ENCODE data around the gene HNF1B.

The HNF1B gene

DNA sequence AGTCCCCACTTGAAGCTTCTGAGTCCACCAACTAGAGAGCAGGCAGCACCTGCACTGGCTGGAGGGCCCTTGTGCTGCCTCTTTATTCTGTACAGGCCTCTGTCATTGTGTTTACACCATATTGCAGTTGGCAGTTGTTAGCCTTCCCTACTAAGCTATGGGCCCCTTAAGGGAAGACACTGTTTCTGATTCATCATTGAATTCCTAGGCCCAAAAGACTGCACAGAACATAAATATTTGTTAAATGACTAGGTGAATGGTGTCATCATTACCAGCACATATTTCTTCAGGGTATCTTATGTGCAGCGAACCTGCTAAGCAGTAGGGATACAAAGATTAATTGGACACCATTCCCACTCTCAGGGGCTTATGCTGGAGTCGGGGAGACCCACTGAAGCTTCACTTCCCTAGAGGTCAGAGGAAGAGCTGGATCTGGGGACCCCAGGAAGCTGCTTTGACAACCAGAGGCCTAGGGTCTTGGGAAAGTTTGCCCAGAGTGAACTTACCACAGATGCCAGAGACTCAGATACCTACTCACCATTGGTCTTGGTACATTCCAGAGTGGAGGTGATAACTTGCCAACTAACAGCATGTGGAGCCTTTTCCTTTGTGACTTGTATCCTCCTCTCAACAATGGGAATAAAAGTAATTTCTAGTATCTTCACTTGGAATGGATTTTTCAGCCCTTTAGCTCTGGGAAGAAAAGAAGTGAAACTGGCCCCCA is 72.9 kb downstream of the HNF1B start:
- DNase-seq (ENCODE audit: low read depth), result peak; percentile 94

DNA sequence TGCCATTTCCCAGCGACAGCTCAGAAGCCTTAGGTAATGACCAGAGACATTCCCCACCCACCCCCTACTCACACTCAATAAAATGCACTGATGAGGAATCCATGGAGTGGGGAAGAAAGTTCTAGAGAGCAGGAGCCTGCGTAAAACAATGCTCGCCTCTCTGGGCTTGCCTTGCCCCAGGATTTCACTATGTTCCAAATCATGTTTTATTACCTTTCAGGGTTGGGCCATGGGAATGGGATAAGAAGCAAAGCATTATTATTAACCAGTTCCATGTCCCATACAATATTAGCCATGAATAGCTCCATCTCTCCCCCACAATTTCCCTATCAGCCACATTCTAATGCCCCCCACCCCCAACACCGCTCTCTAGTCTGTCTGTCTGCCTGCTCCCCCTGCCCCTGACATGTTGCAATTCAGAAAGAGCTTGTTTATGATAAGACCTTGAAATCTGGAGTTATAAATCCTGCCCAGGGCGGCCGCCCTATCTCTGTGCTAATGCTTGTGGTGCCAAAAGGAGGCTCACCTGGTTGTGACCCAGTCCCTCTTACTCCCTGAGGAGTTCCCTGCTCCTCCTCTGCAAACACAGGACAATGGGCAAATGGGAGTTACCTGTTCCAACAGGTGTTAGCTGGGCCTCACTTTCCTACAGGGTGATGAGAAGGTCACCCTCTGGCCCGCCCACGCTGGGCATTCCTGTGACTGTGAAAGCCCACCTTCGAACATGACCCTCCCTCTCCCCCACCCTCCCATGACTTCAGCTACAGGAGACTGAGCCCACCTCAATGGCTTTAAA is 73.6 kb downstream of the HNF1B start:
- no peak for DNase-seq (ENCODE audit: low read depth)

DNA sequence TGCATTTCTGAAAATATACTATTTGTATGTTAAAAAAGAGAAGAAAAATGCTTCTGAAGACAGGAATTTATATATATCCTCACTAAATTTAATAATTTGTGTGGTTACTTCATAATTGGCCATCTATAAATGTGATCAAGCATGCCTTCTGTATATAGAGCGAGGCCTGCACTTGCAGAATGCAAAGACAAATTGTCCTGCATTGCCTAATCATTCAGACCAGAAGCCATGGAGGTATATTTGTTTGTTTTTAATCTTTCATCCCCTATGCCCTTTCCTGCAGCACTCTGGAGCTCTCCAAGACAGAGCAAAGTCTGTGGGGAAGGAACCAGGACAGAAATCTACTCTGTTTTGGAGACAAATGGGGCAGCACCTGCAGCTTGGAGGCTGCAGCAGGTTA is 77.8 kb downstream of the HNF1B start:
- no peak for DNase-seq (ENCODE audit: low read depth)

DNA sequence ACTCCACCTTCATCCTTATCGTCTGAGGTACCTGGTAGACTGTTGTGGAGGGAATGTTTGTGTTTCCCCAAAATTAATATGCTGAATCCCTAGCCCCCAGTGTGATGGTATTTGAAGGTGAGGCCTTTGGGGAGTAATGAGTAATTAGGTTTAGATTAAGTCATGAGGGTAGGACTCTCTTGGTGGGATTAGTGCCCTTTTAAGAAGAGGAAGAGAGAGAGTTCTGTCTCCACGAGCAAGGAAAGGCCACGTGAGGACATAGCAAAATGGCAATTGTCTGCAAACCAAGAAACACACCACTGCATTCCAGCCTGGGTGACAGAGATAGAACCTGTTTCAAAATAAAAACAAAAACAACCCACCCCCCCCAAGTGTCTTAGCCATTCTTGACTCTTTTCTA is 80.6 kb downstream of the HNF1B start:
- no peak for DNase-seq (ENCODE audit: low read depth)

DNA sequence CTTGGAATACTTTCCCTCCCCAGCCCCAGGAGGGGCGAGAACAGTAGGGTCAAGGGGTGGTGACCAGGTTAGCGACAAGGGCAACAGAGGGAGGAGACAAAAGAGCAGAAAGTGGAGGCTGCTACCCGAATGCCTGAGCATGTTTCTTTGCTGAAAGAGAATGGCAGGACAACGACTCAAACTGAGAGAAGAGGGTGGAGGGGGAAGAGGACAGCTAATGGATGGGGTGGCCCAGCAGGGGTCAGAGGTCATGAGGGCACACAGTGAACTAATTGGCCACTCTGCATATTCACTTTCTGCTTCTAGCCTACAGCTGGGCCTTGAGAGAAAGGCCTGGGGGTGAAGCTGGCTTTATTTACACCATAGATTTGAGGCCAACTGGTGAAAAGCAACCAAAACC is 82.5 kb downstream of the HNF1B start:
- DNase-seq (ENCODE audit: low read depth), result no peak

DNA sequence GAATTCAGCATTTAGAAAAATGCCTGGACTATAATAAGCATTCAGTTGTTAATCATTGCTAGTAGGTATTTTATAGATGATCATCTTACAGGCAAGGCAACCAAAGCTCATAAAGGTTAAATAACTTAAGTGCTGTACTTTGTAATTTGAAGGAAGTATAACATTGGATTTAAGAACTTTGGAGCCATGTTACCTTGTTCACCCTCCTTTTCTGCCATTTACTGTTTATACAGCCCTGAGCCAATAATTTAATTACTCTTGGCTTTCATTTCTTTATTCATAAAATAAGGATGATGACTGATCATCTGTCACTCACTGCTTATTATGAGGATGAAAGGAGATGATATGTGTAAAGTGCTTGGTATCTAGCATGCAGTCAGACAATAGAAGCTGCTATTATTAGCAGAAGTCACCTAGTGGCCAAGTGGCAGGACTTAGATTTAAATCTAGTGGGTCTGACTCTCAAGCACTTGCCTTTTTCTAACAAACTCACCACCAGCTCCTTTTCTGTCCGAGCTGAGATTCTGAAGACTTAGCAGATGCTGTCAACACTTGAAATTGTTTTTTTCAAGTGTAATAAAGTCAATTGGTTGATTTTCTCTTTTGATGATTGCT is 83.4 kb downstream of the HNF1B start:
- no peak for DNase-seq (ENCODE audit: low read depth)

DNA sequence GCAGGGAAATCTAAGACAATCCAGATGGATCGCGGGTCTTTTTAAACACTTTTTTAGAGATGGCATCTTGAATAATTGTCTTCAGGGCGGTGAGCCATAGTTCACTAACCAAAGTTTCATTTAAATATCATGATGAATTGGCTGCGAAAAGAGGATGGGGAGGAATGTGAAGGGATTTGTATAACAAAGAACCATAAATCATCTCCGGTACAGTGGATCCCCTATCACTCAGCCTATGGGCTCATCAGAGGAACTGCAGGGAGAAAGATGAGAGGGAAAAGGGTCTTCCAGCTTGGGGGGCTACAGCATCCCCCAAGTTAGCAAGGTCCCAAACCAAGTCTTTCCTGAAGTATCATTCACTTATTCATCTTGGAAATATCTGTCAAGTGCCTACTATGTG is 84.9 kb downstream of the HNF1B start:
- DNase-seq (ENCODE audit: low read depth), result no peak

DNA sequence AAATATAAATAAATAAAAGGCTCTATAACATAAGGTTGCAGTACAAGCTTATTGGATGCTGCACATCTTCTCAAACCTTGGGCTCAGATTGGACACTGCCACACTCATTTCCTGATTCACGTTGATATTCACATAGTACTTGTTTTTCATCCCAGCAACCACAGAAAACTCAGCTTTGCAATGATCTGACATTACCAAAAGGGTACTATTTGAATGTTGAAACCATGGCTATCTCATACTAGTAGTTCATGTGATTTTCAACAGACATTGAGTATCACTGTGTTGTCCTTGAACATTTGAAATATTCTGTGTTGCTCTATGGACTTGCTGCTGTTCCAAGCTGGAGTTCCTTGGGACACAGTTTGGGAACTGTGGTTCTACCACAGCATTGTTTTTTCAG is 87.7 kb downstream of the HNF1B start:
- DNase-seq (ENCODE audit: low read depth), result no peak

DNA sequence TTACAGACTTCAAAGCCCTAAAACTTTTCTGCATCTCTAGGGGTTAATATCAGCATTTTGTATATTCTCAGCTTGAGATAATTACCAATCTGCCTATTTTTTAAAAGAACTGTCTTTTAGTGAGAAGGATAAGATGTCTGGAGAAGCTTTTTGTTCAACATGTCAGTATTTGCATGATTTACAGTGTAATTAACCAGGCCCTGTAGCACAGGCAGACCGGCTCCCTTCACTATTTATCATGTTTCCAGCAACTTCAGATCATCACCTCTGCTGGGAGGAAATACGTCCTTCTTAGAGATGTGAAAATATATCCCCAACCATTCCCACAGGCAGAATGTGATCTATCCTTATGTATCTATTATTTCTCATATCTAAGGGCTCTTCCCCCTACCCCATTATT is 93.0 kb downstream of the HNF1B start:
- DNase-seq (ENCODE audit: low read depth), result no peak

DNA sequence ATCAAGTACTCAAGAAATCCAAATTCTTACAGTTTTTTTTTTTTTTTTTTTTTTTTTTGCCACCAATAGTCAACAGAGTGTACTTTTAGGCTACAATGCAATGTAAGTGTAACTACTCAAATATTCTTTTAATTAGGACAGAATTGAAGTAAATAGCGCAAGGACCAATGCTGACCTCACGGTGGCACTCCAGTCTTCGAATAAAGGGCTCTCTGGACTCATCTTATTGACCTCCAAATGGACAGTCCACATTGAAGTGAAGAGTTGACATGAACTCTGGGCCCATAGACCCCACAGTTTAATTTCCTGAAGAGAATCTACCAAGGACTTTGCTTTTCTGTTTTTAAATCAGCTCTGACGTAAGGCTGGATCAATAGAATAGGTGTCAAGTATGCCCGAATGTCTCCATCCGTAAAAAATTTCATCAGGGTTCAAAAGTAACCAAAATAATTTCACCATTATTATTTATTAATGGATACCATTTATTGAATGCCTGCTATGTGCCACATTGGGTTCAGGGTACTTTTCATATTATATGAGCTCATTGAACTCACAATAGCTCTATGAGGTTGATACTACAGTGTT is 94.3 kb downstream of the HNF1B start:
- no peak for DNase-seq (ENCODE audit: low read depth)

DNA sequence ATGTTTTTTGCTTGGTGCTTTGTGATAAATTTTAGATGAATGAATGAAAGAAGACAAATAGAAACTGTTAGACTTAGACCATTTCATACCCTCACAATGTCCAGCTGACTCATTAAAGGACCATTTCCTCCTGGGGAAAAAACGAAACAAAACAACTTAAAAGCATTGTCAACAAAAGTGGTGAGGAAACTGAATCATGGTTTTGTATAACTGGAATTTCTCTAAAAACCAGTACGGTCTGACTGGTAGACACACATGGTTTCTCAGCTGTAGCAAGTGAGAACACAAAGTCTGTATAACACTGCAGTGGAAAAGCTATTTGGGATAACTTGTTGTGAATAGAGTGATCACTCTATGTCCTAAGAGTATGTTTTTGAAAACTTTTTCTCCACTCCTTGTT is 96.3 kb downstream of the HNF1B start:
- no peak for DNase-seq (ENCODE audit: low read depth)

DNA sequence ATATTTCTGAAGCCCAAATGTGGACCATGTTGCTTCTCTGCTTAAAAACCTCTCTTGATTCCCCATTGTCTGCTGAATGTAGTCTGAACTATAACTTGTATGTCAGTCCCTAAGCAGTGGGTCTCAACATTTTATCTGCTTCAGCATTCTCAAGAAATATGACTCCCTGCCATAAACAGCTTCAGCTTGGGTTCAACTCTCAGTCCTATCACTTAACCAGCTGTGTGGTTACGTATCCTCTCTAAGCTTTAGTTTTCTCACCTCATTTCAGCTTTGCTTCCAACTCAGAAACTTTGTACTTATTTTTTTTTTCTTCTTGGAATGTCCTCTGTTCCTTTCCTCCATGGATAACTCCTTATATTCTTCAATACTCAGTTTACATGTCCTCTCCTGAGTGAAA is 97.0 kb downstream of the HNF1B start:
- DNase-seq (ENCODE audit: low read depth), result no peak

DNA sequence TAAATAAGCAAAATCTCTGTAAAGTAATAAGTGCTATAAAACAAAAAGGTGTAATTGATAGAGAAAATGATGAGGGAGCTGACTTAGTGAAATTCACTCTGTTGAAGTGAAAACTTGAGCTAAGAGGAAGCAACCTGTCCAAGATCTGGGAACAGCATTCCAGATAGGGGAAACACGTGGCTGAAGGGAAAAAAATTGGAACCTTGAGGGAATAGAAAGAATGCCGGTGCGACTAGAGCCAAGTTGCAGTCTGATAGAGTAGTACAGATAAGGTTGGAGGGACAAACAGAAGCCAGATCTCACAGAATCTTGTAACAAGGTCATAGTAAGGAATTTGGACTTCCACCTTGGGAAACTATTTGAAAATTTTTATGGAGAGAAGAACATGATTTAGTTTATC is 101.0 kb downstream of the HNF1B start:
- DNase-seq (ENCODE audit: low read depth), result no peak

DNA sequence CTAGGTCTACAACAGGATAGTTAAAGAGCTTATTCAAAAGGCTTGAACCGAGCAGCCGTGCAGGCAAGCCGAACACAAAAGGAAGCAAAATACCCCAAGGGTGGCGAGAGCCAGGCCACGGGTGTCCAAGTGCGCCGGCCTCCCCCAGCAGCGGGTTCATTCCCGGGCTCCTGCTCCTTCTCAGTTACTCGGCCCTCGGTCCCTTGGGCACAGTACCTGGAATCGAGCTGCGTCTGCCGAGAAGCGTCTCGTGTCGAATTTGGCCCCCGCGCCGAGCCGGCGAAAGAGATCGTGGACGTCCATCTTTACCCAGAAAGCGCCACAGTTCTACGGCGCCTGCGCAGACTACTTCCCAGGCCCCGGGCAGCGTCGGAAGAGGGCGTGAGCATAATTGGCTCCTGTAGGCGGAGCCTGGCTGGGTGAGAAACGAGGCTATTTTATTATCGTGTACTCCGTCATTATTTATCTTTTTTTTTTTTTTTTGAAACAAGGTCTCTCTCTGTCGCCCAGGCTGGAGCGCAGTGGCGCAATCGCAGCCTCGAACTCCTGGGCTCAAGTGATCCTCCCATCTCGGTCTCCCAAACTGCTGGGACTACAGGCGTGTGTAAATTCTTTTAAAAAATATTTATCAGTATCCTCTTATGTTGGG is 101.6 kb downstream of the HNF1B start, which contains the start of gene DDX52:
Gene DDX52, minus strand, starts transcription at position 329 of the 649 bp plus-strand sequence. Its CDS starts 26 bp downstream, at position 303.
- DNase-seq (ENCODE audit: low read depth), result peak; percentile 72

DNA sequence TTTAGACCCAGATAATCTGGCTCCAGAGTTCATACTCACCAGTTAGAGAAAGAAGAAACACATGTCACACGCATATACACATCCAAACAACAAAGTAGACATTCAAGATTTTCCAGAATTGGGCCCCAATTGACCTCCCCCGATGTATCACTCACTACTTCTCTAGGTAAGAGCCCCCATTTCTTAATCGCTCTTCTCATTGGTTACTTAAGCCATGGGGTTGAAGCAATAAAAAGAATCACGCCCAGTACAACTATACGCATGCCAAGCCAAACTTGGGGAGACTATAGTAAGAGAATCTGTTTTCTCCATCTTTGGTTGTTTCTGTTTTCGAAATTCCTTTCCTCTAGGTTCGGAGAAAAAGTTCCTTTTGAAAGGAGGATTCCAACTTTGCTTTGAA is 102.2 kb downstream of the HNF1B start:
- DNase-seq (ENCODE audit: low read depth), result no peak

DNA sequence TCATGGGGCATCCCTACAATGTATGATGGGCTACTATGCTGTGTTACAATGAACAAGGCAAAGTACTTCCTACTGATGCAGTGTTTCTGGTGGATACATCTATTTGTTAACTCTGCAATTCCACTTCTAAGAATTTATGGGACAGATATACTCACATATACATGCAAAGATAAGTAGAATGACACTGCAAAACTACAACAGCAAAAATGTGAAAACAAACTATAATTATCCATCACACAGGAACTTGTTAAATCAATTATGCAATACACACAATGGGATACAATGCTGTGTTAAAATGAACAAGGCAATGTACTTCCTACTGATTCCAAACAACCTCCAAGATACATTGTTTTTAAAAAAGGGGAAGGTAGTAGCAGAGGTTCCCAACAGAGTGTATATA is 104.8 kb downstream of the HNF1B start:
- no peak for DNase-seq (ENCODE audit: low read depth)

DNA sequence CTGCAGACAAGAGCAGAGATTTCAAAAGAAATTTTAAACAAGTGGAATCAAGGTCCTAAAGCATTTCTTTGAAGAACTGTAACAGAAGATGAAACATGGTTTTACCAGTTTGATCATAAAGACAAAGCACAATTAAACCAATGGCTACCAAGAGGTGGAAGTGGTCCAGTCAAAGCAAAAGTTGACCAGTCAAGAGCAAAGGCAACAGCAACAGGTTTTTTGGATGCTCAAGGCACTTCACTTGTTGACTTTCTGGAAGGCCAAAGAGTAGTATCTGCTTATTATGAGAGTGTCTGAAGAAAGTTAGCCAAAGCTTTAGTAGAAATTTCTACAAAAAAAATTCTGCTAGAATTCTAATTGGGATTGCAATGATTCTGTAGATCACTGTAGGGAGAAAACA is 106.9 kb downstream of the HNF1B start:
- DNase-seq (ENCODE audit: low read depth), result no peak

All from HS-5 (cell line).